D341Med (cell line): ENCODE results near the gene LZTS2.
A peak's percentile ranks its signal among the peaks of the same experiment; 100 is the strongest.

Experiments used
- DNase-seq: peaks from one replicate; pipeline ENCODE4 v3.0.0; 2012; ENCODE audit warnings: low spot score

LZTS2 gene

GRCh38 chr10:101014966-101015581 is 15.5 kb downstream of the LZTS2 start:
- no peak for DNase-seq

- no peak for DNase-seq
These were observed 16.0 kb downstream of the LZTS2 start for GRCh38 chr10:101015582-101015973.

GRCh38 chr10:101016814-101017213 is 17.2 kb downstream of the LZTS2 start:
- no peak for DNase-seq

- no peak for DNase-seq
These were observed 18.6 kb downstream of the LZTS2 start for GRCh38 chr10:101018118-101018599.

- peak; percentile 88 for DNase-seq
These were observed 19.2 kb downstream of the LZTS2 start for GRCh38 chr10:101018600-101019439.

- DNase-seq: no peak
These were observed 19.8 kb downstream of the LZTS2 start for GRCh38 chr10:101019440-101019703.

GRCh38 chr10:101020427-101021075 is 20.9 kb downstream of the LZTS2 start:
- DNase-seq: no peak

GRCh38 chr10:101021239-101021638 is 21.6 kb downstream of the LZTS2 start:
- DNase-seq: no peak

- no peak for DNase-seq
These were observed 22.2 kb downstream of the LZTS2 start for GRCh38 chr10:101021692-101022251.

GRCh38 chr10:101022967-101023705 is 23.5 kb downstream of the LZTS2 start:
- no peak for DNase-seq

- DNase-seq: no peak
These were observed 27.6 kb downstream of the LZTS2 start for GRCh38 chr10:101027106-101027720.

- DNase-seq: no peak
These were observed 29.1 kb downstream of the LZTS2 start for GRCh38 chr10:101028446-101029337.

GRCh38 chr10:101029520-101030295 is 30.1 kb downstream of the LZTS2 start:
- DNase-seq: no peak

- DNase-seq: no peak
These were observed 31.0 kb downstream of the LZTS2 start for GRCh38 chr10:101030496-101031127.

GRCh38 chr10:101031128-101031795 is 31.7 kb downstream of the LZTS2 start, which contains the start of the genes PDZD7 and SFXN3:
Gene PDZD7 (minus strand): TSS chr10:101031129. CDS start chr10:101030219, 910 bp downstream.
Gene SFXN3 (plus strand): TSS chr10:101031234. CDS start chr10:101034695, 3,461 bp downstream.
- DNase-seq: peak; percentile 94

- DNase-seq: peak; percentile 76
These were observed 32.4 kb downstream of the LZTS2 start for GRCh38 chr10:101031796-101032636.

- DNase-seq: peak; percentile 63
These were observed 33.1 kb downstream of the LZTS2 start for GRCh38 chr10:101032637-101033224.
